Stimulated activated CD4-positive, alpha-beta T cell treated with anti-CD3 and anti-CD28 coated beads, Interleukin-15, amount 100 ng/mL, for 24 hours (primary cell): ENCODE data around the gene NTM.
"Not testable (repeated sequence)": the region's sequence is repeated elsewhere in the genome, so short reads cannot be mapped to it uniquely, and the experiment has no call there.

Source experiments
- DNase-seq: peaks from one replicate; pipeline ENCODE4 v3.0.0-alpha.2; 2020

The NTM gene

DNA sequence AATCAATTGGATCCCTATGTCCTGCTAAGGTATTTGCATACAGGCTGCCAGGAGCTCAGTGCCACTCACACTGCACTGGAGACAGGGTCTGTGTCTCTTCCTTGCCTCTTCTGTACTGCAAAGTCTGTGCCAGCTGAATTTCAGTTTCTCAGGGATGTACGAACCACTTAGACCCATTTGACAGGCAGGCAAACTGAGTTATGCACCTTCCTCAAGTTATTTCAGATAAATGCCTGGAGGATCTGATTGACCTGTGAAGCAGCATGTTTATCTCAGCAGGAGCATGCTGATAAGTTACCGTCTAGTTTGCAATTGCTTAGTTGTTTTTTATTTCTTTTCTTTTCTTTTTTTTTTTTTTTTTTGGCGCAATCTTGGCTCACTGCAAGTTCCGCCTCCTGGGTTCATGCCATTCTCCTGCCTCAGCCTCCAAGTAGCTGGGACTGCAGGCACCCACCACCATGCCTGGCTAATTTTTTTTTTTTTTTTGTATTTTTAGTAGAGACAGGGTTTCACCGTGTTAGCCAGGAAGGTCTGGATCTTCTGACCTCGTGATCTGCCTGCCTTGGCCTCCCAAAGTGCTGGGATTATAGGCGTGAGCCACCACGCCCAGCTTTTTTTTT lies 54.0 kb downstream of the NTM start:
- DNase-seq = not testable (repeated sequence)

DNA sequence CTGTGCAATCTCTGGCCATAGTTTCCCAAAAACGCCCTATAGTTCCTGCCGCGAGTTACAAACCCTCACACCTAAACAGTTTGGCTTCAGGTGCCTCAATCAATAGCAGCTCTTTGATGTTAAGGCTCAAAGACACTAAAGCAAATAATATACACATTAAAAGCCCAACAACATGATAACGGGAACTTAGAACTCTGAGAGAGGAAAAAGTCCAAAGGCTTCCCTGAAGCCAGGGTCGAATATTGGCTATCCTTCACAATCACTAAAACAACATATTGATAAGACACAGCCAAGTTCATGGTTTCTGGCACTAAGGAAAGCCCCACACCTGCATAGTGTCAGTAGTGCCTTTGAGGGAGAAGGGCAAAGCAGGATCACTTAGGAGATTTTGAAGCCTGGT lies 54.9 kb downstream of the NTM start:
- DNase-seq = no peak

DNA sequence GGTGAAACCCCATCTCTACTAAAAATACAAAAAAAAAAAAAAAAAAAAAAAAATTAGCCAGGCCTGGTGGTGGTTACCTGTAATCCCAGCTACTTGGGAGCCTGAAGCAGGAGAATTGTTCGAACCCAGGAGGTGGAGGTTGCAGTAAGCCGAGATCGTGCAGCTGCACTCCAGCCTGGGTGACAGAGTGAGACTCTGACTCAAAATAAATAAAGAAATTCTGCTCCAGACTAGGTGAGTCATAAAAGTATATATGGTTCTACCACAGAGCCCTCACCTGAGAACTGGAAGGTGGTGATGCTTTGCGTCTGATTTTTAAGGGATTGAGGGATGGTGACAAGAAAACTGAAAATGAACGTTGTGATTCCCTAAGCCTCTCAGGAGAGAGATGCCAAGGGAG lies 58.4 kb downstream of the NTM start:
- no peak for DNase-seq

DNA sequence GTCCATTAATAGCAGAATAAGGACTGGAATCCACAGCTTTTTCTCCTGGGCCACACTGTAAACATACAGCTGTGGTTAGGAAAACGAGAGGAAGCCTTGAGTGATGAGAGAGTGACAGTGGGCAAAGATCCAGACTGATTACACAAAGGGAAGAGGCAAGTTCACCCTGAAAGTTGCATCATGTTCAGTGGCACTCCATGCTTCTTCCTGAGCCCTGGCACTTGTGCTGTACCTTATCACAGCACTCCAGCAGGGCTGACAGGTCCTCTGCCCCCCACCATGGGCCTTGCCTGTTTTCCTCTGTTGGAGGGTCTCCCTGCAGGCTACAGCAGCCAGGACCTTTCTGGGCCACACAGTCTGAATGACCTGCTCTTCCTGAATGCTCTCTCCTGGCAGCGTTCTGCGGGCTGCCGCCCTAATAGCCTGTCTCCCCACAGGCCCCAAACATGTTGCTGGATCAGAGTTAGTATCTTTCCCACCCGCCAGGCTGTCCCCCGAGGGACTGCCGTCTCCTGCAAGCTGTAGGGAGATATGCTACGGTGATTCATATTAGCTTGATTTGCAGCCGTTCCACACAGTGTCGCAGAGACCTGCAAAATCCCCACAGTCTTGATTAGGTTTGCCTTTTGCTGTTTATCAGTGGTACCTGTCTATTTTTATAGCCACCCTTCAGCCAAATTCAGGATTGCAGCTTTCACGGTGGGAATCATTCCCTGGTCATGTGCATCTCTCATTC lies 60.2 kb downstream of the NTM start:
- no peak for DNase-seq

DNA sequence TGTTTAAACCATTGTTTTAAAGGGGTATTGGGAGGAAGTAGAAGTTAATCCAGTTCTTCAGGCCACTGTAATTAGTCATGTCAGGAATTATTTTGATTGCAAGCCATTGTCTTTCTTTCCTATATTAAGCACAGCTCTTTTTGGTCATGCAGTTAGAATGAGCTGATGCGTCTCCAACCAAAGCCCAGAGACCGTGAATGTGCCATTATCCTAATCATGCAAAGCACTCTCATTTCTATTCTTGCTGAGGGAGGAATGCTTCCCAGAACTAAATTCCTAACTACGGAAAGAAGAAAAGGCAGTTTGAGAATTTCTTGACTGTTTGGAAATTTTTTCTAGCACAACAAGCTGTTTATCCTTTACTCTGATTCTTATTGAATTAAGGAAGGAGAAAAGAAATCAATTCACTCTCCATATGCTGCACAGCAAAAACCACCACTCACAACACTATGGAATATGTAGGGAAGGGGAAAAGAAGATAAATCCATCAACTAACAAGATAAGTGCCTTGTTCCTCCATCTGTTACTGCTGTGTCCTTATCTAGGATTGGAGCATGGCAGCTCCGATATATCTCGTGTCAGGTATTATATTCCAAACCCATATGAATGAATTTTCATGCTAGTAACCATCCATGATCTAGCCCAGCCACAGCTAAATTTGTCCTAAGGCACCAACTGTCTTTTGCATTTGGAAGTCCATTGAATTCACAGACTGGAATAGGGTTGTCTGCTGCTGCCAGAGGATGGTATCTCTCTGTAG lies 70.8 kb downstream of the NTM start:
- DNase-seq = no peak

DNA sequence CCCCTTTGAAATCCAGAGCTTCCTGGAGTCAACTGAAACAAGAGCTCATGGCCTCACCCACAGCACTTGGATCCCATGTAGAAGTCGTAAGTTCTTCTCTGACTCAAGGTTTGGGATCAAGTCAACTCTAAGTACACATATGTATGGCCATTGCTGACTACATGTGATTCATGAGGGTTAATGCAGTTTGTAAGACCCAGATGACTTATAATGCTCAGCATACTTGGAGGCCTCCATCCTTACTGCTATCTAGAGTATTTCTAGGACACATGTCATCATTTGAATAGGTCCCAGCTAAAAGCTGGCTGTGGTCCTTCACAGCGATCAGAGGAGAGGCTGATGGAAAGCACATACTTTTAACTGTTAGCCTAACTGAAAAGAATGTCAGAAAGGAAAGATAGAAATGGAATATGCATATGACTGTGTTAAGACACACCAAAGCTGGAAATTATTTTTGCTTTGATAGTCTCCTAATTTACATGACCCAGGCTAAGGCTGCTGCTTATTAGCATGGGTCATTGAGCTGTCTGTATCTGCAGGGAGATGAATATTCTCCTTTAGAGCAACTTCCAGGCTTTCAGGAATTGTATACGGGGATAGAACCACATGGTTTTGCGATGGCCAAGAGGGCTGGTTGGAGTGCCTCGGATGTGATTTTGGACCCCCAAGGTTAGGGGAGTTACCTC lies 76.3 kb downstream of the NTM start:
- DNase-seq = no peak

DNA sequence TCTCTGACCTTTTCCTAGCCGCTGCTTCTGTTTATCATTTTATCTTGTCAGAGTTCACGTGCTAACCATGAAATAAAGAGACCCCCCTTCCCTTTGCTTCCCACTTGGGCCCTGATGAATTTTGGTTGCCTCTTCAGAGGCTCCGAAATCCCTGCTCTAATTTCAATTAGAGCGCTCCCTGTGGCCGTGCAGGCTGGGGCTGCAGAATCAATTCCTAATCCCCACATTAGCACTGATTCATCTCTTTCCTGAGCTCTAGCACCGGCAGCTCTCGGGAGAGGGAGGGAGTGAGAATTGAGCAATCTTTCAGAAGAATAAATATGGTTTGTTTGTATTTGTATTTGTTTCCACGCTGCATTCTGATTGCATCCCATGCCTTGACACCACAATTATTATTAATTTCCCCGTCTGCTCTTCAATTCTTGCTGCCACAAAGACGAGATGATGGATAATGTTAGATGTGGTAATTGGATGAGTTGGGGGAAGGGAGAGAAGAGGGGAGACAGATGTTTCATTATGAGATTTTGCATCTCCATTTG lies 76.9 kb downstream of the NTM start:
- no peak for DNase-seq

GRCh38 chr11:131447898-131448297 lies 77.5 kb downstream of the NTM start:
- DNase-seq = no peak

DNA sequence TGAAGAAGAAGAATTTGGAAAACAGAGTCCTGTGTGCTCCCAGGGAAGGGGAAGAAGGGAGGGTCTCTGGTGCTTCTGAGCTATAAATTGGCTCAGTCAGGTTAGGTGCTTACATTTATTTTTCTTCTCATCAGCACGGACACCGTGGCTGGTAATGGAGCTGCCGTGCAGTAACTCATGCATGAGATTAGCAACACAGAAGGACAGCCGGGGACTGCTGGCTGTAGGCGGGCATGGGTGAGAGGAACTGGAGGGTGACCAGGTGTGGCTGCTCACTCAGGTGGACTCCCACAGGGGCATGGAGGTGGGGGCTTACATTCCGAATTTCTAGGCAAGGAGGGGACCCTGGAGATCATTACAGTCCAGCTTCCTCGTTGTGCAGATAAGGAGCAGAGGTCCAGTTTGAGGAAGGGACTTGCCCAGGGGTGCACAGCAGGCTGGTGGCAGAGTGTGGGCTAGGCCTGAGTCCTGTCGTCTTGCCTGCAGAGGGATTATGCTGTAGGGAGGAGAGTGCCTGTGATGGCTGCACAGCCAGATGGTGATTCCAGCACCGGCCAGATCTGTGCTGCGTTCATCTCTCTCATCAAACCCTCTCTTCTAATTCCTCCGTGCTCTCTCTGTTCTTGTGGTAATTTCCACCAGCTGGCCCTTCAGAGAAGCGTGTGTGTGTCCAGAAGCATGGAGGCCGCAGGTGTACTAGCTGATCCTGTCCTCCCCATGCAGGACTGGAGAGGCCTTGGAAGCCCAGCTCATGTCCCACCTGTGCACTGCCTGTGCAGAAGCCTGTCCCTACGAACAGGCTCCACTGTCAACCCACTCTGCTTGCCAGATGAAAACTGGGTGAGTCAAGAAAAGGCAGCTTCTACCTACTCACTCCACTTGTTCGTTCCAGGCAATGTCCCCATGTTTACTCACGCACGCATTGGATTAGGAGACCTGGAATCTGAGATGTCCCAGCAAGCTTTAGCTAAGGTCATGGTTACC lies 78.9 kb downstream of the NTM start:
- no peak for DNase-seq

DNA sequence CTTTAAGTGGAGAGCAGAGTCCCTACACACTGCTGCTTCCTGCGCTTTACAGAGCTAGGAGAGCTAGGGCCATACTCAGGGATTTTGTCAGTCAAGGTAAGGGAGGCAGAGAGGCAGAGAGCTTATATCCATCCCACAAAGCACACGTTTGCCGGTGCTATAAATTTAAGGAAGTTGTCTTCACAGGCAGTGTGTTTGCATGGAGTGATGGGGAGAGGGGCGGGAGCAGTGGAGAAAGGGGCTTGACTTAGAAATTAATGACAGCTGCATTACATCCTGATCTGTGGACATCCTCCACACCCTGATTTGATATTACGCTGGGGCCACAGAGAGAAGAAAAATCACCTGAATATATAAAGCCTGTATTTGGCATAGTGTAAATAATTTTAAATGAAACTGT lies 84.1 kb downstream of the NTM start:
- DNase-seq = no peak

DNA sequence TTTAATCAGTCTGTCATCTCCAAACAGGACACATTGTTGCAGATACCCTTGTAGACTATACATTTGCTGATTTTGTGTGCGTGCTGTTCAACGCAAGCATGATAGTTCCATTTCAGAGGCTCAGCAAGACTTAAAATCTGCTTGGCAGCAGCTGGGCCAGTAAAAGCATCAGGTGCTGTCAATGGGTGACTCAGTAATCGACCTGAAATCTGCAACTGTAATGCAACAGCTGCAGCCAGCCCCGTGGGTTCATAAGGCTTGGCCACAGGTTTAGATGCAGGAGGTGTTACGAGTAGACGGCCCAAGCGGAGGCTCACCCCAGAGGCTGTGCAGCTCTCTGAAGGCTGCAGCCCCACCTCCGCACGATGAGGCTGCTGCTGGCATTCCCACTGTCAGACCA lies 84.6 kb downstream of the NTM start:
- DNase-seq = no peak

DNA sequence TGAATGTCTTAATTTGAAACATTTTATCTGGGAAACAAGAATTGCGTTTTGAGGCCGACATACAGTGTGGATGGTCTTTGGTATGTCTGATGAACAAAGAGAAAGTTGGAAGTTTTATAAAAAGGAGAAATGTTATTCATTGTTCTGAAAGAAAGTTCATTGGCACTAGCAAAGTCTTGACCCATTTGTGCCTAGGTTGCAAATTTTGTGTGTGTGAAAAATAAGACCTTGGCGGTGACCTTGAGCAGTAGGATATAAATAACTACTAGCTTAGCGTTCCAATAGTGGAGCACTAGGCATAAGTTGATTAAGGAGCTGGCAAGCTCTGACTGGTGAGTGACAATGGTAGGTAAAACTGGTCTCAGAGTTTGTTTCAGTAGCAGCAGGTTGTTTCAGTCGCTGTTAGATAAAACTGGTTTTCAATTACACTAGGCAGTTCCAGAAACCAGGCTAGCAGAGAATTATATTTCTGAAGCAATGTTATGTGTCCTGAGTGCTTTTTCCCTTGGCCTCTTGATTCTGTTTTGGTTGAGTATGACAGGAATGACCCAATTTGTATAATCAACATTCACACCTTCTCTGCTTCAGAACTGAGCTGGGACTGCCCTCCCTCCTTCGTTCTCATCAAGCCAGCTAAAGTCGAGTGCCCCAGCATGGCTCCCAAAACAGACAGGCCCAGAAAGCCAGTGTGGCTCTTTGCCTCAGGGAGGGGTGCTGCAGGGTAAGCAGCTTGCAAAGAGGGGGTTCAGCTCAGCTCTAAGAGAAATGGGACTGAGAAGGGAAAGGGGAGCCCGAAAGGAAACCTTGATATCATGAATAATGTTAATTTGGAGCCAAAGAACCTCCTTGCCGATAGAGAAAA lies 85.7 kb downstream of the NTM start:
- no peak for DNase-seq

GRCh38 chr11:131457163-131457562 lies 86.7 kb downstream of the NTM start:
- DNase-seq = no peak

- no peak for DNase-seq
Observed at GRCh38 chr11:131458421-131458820, 88.0 kb downstream of the NTM start.

- no peak for DNase-seq
Observed at GRCh38 chr11:131460931-131461330, 90.5 kb downstream of the NTM start.

DNA sequence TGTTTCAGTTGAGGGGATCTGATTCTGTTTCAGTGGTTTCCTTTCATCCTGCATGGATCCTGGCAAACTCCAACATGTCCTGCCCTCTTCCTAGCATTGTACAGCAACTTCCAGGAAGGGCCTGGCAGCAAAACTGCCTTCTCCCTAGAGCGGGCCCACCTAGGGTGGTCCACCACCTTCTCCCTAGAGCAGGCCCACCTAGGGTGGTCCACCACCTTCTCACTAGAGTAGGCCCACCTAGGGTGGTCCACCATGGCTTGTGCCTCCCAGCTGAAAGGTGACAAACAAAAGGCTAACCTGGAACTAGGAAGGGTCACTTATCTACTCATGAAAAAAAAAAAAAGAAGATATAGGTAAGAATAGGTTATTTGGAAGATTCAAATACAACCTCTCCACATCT lies 92.2 kb downstream of the NTM start:
- no peak for DNase-seq

DNA sequence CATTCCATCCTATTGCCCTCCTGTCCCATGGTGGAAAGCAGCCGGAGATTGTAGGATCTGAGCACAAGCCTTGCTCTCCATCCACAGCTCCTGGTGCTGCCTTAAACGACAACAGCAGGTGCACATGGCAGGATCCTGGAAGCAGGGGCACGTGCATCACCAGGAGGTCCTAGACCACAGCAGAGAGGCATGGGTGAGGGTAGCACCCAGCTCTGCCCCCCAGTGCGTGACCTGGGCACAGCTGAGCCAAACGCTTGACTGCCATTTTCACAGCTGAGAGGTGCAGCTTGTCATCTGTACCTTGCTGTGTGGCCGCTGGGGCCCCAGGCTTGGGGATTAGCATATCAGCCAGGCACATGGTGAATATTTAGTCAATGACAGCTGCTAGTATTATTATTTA lies 92.7 kb downstream of the NTM start:
- DNase-seq = no peak

GRCh38 chr11:131463649-131464425 lies 93.4 kb downstream of the NTM start:
- DNase-seq = no peak

GRCh38 chr11:131464461-131464860 lies 94.0 kb downstream of the NTM start:
- no peak for DNase-seq

DNA sequence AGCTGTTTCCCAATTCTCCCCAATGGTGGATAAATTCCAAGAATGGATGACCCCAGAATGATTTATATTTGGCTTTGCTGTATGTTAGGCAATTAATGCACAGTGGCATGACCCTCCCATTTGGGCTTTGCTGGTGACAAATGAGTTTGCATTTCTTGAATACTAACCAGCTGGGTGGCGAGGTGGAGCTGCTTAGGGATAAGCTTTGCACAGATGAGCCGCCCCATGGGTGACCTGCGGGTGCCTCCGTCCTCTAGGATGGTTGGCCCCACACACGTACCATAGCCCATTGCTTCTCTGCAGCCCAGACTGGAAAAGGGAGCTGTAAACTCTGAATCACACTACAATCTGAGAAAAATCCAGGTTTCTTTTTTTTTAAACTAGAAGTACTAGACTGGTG lies 94.6 kb downstream of the NTM start:
- DNase-seq = no peak
